HepG2 (cell line): ENCODE data around the gene SLC25A51. TPM values are rescaled to one million over a fixed set of nuclear protein-coding genes. Genes with fewer than 3 reads are reported as not detected.

ENCODE experiments used
- CCAR2 ChIP-seq: fragments of 200-400 bp; formaldehyde crosslinking; optimal IDR thresholded peaks from 2 replicates; pipeline ENCODE3; 2018; ENCODE audit warnings: low read depth, mild to moderate bottlenecking, low read length, moderate library complexity
- EED ChIP-seq: sonication (generic); formaldehyde crosslinking; IDR thresholded peaks from 2 replicates; pipeline ENCODE4 v1.5.0; 2020; ENCODE audit warnings: mild to moderate bottlenecking, missing genetic modification reagents
- EZH2 ChIP-seq: conservative IDR thresholded peaks from 2 replicates; pipeline ENCODE4 v1.6.1; 2012; ENCODE audit warnings: mild to moderate bottlenecking, low read depth, low read length, moderate library complexity
- IRX3 ChIP-seq: sonication (generic); formaldehyde crosslinking; IDR thresholded peaks from 2 replicates; pipeline ENCODE4 v1.8.1; 2023; ENCODE audit warnings: mild to moderate bottlenecking, low read depth, missing genetic modification reagents, borderline replicate concordance
- JDP2 ChIP-seq: sonication (generic); formaldehyde crosslinking; IDR thresholded peaks from 2 replicates; pipeline ENCODE4 v1.8.1; 2022; ENCODE audit warnings: missing genetic modification reagents, borderline replicate concordance
- MTF2 ChIP-seq: sonication (generic); formaldehyde crosslinking; IDR thresholded peaks from 2 replicates; pipeline ENCODE4 v1.5.0; 2020; ENCODE audit warnings: missing genetic modification reagents, borderline replicate concordance
- NAIF1 ChIP-seq: sonication (generic); formaldehyde crosslinking; IDR thresholded peaks from 2 replicates; pipeline ENCODE4 v1.5.0; 2020; ENCODE audit warnings: mild to moderate bottlenecking, missing genetic modification reagents, borderline replicate concordance
- RFX1 ChIP-seq: fragments of 450-650 bp; IDR thresholded peaks from 2 replicates; pipeline ENCODE4 v1.6.1; 2017
- RXRA ChIP-seq: sonication (generic); formaldehyde crosslinking; IDR thresholded peaks from 2 replicates; pipeline ENCODE4 v1.5.1; 2020; ENCODE audit warnings: missing genetic modification reagents
- RXRB ChIP-seq: IDR thresholded peaks from 2 replicates; pipeline ENCODE4 v1.6.1; 2016; ENCODE audit warnings: borderline replicate concordance, missing genetic modification reagents, missing compliant biosample characterization
- SALL1 ChIP-seq: sonication (generic); formaldehyde crosslinking; IDR thresholded peaks from 2 replicates; pipeline ENCODE4 v1.8.0; 2022; ENCODE audit warnings: mild to moderate bottlenecking, missing genetic modification reagents
- TARDBP ChIP-seq: sonication (generic); formaldehyde crosslinking; IDR thresholded peaks from 2 replicates; pipeline ENCODE4 v1.8.0; 2022; ENCODE audit warnings: mild to moderate bottlenecking, missing genetic modification reagents
- TBP ChIP-seq: sonication (generic); formaldehyde crosslinking; IDR thresholded peaks from 2 replicates; pipeline ENCODE4 v1.5.0; 2020; ENCODE audit warnings: missing genetic modification reagents
- TOE1 ChIP-seq: sonication (generic); formaldehyde crosslinking; IDR thresholded peaks from 2 replicates; pipeline ENCODE4 v1.4.0; 2020; ENCODE audit warnings: mild to moderate bottlenecking, missing genetic modification reagents
- ZBTB3 ChIP-seq: sonication (generic); formaldehyde crosslinking; IDR thresholded peaks from 2 replicates; pipeline ENCODE4 v1.4.0; 2020; ENCODE audit warnings: low read depth, mild to moderate bottlenecking, moderate library complexity, missing genetic modification reagents, borderline replicate concordance
- ZNF292 ChIP-seq: sonication (generic); formaldehyde crosslinking; IDR thresholded peaks from 2 replicates; pipeline ENCODE4 v1.8.1; 2022; ENCODE audit warnings: mild to moderate bottlenecking, low read depth, missing genetic modification reagents, borderline replicate concordance
- ZNF33A ChIP-seq: sonication (generic); formaldehyde crosslinking; IDR thresholded peaks from 2 replicates; pipeline ENCODE4 v1.5.1; 2020; ENCODE audit warnings: missing genetic modification reagents, mild to moderate bottlenecking, moderate library complexity, borderline replicate concordance
- ZNF598 ChIP-seq: sonication (generic); formaldehyde crosslinking; IDR thresholded peaks from 2 replicates; pipeline ENCODE4 v1.5.1; 2020; ENCODE audit warnings: mild to moderate bottlenecking, missing genetic modification reagents, borderline replicate concordance
- ZSCAN9 ChIP-seq: IDR thresholded peaks from 2 replicates; pipeline ENCODE4 v1.6.1; 2016; ENCODE audit warnings: borderline replicate concordance
- polyA plus RNA-seq, 8 experiments: library from polyadenylated mRNA; depleted of rRNA in 3 of 8; stranded (reverse) in 7 of 8; unstranded in 1 of 8; fragments of >200 nt; fragmentation: Illumina TruSeq in 4 of 8; extraction: Trizol in 4 of 8; gene quantifications; 2 replicates each; pipeline versions ENCODE4 v1.2.1 to v1.2.3, GENCODE V29; 2011 to 2016; ENCODE audit warnings: low read depth in 4 of 8, missing spikeins in 1 of 8, mixed read lengths in 1 of 8; ENCODE audit not compliant: insufficient read depth in 1 of 8
- total RNA-seq, 5 experiments: library from RNA; depleted of rRNA; stranded (reverse); fragments of >200 nt; fragmentation: Illumina TruSeq; extraction: Trizol; gene quantifications; 2 replicates each; pipeline ENCODE4 v1.2.3, GENCODE V29; 2016; ENCODE audit warnings: low read depth in 1 of 5
- TF ChIP-seq, protein P1 (sequence below): sonication (generic); formaldehyde crosslinking; IDR thresholded peaks from 2 replicates; pipeline ENCODE4 v1.4.0; 2020; ENCODE audit warnings: missing genetic modification reagents
- TF ChIP-seq, protein P2 (sequence below): sonication (generic); formaldehyde crosslinking; IDR thresholded peaks from 2 replicates; pipeline ENCODE4 v1.8.0; 2022; ENCODE audit warnings: mild to moderate bottlenecking, missing genetic modification reagents, borderline replicate concordance
- TF ChIP-seq, protein P3 (sequence below): sonication (generic); formaldehyde crosslinking; IDR thresholded peaks from 2 replicates; pipeline ENCODE4 v1.4.0; 2020; ENCODE audit warnings: missing genetic modification reagents, borderline replicate concordance

The SLC25A51 gene
- total and polyA plus RNA-seq, 2 of the 13 experiments (the other 11 are each of a cell fraction or from before 2014, with no cell fraction given), result 14.6 to 37.7 TPM

DNA sequence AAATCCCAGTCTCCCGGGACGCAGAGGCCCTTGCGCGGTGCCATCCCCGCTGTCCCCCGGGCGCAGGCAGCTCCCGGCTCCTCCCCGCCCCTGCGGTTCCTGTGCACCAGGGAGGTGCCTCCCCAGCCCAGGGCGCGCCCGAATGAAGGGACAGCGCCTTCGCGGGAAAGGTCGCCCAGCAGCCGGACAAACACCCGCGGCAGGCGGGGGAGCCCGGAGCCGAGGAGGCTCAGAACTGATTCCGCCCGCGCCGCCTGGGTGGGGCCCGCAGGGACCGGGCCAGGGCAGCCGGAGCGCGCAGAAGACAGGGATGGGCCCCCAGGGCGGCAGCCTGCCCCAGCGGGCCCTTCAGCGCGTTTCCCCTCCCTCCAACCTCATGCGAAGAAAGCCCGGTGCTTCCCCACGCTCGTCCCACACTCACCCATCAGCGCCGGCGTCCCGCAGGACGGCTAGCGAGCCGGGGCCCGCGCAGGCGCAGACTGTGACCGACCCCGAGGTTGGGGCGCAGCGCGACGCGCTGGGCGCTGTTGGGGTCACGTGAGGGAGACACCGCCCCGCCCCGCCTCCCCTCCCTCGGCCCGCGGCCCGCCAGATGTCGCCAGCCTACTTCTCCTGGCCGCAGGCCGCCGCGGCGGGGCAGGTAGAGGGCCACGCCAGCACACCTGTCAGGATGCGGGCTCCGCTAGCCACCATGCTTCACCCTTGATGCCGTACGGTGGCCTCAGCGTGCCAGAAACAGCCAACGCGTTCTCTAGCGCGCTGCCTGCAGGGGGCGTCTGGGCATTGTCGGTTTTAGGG lies at the start of gene SLC25A51 (continued):
- peak; percentile 67 for TF ChIP-seq RXRB (CRISPR knock-in tag)
- no peak for TF ChIP-seq ZBTB3 (CRISPR knock-in tag)
- 0 out of 2 replicates have a peak, but pooled peaks have one; percentile 90 for TF ChIP-seq ZNF33A (CRISPR knock-in tag)
- TF ChIP-seq SALL1 (CRISPR knock-in tag), result peak; percentile 91
- 0 out of 2 replicates have a peak, but pooled peaks have one; percentile 44 for TF ChIP-seq ZNF598 (CRISPR knock-in tag)
- no peak for TF ChIP-seq EZH2
- TF ChIP-seq RXRA (CRISPR knock-in tag), result peak; percentile 74
- peak; percentile 38; the same call in 1 of the 2 replicates for TF ChIP-seq ZNF292
- peak; percentile 69; the same call in 1 of the 2 replicates for TF ChIP-seq NAIF1 (CRISPR knock-in tag)
- TF ChIP-seq MTF2 (CRISPR knock-in tag), result peak; percentile 98; the same call in 1 of the 2 replicates
- TF ChIP-seq ZSCAN9 (CRISPR knock-in tag), result peak; percentile 32; the same call in 1 of the 2 replicates
- 0 out of 2 replicates have a peak, but pooled peaks have one; percentile 60 for TF ChIP-seq TOE1 (CRISPR knock-in tag)
- TF ChIP-seq, protein P1, sequence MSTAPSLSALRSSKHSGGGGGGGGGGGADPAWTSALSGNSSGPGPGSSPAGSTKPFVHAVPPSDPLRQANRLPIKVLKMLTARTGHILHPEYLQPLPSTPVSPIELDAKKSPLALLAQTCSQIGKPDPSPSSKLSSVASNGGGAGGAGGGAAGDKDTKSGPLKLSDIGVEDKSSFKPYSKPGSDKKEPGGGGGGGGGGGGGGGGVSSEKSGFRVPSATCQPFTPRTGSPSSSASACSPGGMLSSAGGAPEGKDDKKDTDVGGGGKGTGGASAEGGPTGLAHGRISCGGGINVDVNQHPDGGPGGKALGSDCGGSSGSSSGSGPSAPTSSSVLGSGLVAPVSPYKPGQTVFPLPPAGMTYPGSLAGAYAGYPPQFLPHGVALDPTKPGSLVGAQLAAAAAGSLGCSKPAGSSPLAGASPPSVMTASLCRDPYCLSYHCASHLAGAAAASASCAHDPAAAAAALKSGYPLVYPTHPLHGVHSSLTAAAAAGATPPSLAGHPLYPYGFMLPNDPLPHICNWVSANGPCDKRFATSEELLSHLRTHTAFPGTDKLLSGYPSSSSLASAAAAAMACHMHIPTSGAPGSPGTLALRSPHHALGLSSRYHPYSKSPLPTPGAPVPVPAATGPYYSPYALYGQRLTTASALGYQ (CRISPR knock-in tag), result peak; percentile 30; the same call in 1 of the 2 replicates
- TF ChIP-seq, protein P2, sequence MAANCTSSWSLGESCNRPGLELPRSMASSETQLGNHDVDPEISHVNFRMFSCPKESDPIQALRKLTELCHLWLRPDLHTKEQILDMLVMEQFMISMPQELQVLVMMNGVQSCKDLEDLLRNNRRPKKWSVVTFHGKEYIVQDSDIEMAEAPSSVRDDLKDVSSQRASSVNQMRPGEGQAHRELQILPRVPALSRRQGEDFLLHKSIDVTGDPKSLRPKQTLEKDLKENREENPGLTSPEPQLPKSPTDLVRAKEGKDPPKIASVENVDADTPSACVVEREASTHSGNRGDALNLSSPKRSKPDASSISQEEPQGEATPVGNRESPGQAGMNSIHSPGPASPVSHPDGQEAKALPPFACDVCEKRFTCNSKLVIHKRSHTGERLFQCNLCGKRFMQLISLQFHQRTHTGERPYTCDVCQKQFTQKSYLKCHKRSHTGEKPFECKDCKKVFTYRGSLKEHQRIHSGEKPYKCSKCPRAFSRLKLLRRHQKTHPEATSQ, result peak; percentile 96
- no peak; the same call in 1 of the 2 replicates for TF ChIP-seq IRX3 (CRISPR knock-in tag)
- peak; percentile 97 for TF ChIP-seq TARDBP (CRISPR knock-in tag)
- TF ChIP-seq CCAR2, result peak; percentile 35
- TF ChIP-seq EED (CRISPR knock-in tag), result no peak; the same call in 1 of the 2 replicates
- TF ChIP-seq, protein P3, sequence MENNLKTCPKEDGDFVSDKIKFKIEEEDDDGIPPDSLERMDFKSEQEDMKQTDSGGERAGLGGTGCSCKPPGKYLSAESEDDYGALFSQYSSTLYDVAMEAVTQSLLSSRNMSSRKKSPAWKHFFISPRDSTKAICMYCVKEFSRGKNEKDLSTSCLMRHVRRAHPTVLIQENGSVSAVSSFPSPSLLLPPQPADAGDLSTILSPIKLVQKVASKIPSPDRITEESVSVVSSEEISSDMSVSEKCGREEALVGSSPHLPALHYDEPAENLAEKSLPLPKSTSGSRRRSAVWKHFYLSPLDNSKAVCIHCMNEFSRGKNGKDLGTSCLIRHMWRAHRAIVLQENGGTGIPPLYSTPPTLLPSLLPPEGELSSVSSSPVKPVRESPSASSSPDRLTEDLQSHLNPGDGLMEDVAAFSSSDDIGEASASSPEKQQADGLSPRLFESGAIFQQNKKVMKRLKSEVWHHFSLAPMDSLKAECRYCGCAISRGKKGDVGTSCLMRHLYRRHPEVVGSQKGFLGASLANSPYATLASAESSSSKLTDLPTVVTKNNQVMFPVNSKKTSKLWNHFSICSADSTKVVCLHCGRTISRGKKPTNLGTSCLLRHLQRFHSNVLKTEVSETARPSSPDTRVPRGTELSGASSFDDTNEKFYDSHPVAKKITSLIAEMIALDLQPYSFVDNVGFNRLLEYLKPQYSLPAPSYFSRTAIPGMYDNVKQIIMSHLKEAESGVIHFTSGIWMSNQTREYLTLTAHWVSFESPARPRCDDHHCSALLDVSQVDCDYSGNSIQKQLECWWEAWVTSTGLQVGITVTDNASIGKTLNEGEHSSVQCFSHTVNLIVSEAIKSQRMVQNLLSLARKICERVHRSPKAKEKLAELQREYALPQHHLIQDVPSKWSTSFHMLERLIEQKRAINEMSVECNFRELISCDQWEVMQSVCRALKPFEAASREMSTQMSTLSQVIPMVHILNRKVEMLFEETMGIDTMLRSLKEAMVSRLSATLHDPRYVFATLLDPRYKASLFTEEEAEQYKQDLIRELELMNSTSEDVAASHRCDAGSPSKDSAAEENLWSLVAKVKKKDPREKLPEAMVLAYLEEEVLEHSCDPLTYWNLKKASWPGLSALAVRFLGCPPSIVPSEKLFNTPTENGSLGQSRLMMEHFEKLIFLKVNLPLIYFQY (CRISPR knock-in tag), result peak; percentile 59; the same call in 1 of the 2 replicates
- TF ChIP-seq TBP (CRISPR knock-in tag), result no peak
- TF ChIP-seq RFX1, result no peak
- no peak for TF ChIP-seq JDP2 (CRISPR knock-in tag)
